Caco-2 (cell line): ENCODE results near the gene LENG9. TPM values are rescaled to one million over a fixed set of nuclear protein-coding genes. Genes with fewer than 3 reads are reported as not detected.

ENCODE experiments used
- BruUV-seq: library from RNA; stranded (reverse); fragments of 400-500 nt; replicated peaks from 2 replicates; lab custom pipeline; 2021; lab: Mats Ljungman, UMichigan
- CTCF ChIA-PET: fragments of 300-600 bp; sonication (Branson Sonifier 250); formaldehyde crosslinking; loops from one replicate; lab custom pipeline; 2022; ENCODE audit warnings: antibody characterized with exemption; lab: Charles Lee
- POLR2A ChIA-PET: fragments of 300-600 bp; sonication (Branson Sonifier 250); formaldehyde crosslinking; loops from one replicate; lab custom pipeline; 2022; ENCODE audit warnings: antibody characterized with exemption; lab: Charles Lee
- DNase-seq, 2 experiments: peaks; one replicate each; pipeline versions ENCODE4 v3.0.0 to v3.0.0-alpha.2; 2020 to 2022
- H3K27me3 ChIP-seq: replicated peaks from 2 replicates; pipeline ENCODE4 v1.6.0; 2011; ENCODE audit warnings: low read length; ENCODE audit not compliant: control insufficient read depth, insufficient read depth
- H3K36me3 ChIP-seq: 2 replicates; pipeline ENCODE4 v1.5.1; 2011; ENCODE audit warnings: low read length; ENCODE audit not compliant: control insufficient read depth, insufficient read depth
- H3K4me1 ChIP-seq: fragments of 250-450 bp; sonication (Bioruptor Pico); 2 replicates; pipeline ENCODE4 v1.5.1; 2020; ENCODE audit warnings: mild to moderate bottlenecking
- H3K4me3 ChIP-seq: 2 replicates; pipeline ENCODE4 v1.5.1; 2011; ENCODE audit warnings: low read depth, mild to moderate bottlenecking, control low read depth, low read length
- H3K9me3 ChIP-seq: fragments of 250-450 bp; sonication (Bioruptor Pico); 2 replicates; pipeline ENCODE4 v1.5.1; 2020; ENCODE audit warnings: mild to moderate bottlenecking, moderate library complexity
- H3K27ac Mint-ChIP-seq: one replicate; pipeline ENCODE4 v1.8.0; 2022; ENCODE audit warnings: mixed read lengths; ENCODE audit not compliant: unreplicated experiment
- H3K27me3 Mint-ChIP-seq: one replicate; pipeline ENCODE4 v1.8.0; 2022; ENCODE audit warnings: mixed read lengths; ENCODE audit not compliant: insufficient read depth, unreplicated experiment
- H3K36me3 Mint-ChIP-seq: one replicate; pipeline ENCODE4 v1.8.0; 2022; ENCODE audit warnings: mild to moderate bottlenecking, mixed read lengths; ENCODE audit not compliant: insufficient read depth, unreplicated experiment
- H3K4me1 Mint-ChIP-seq: one replicate; pipeline ENCODE4 v1.8.0; 2022; ENCODE audit warnings: low read depth, mixed read lengths; ENCODE audit not compliant: unreplicated experiment
- H3K4me3 Mint-ChIP-seq: one replicate; pipeline ENCODE4 v1.8.0; 2022; ENCODE audit warnings: mild to moderate bottlenecking, moderate library complexity, mixed read lengths; ENCODE audit not compliant: unreplicated experiment
- H3K9me3 Mint-ChIP-seq: one replicate; pipeline ENCODE4 v1.8.0; 2022; ENCODE audit warnings: mixed read lengths; ENCODE audit not compliant: unreplicated experiment
- intact Hi-C: fragments of 100-400 bp; cut with micrococcal nuclease; formaldehyde crosslinking; loops from one replicate; pipeline ENCODE4 v1.10.0; 2022; ENCODE audit not compliant: unreplicated experiment
- total RNA-seq: library from RNA; stranded (reverse); gene quantifications from 2 replicates; pipeline ENCODE4 v1.2.3, GENCODE V29; 2022
- TF ChIP-seq, protein P1 (sequence below), 2 experiments: fragments of 200-600 bp in 1 of 2; IDR thresholded peaks; 1 replicate in 1 of 2; 2 replicates in 1 of 2; pipeline versions ENCODE4 v1.5.1 to v1.8.0; 2011 to 2022; ENCODE audit warnings: antibody characterized with exemption in 1 of 2, control low read depth in 1 of 2, inconsistent platforms in 1 of 2, low read depth in 1 of 2, low read length in 1 of 2, mild to moderate bottlenecking in 1 of 2, moderate library complexity in 1 of 2; ENCODE audit not compliant: insufficient read depth in 1 of 2, severe bottlenecking in 1 of 2, unreplicated experiment in 1 of 2

LENG9 gene
- total RNA-seq, 1 experiment from 2014 or later = 6.7 TPM

GRCh38 chr19:54457773-54458647 lies 5.6 kb downstream of the LENG9 start:
- Histone ChIP-seq H3K27me3 (no peaks in the 10 kb centered on the region), H3K4me3 (no peak overlapping the region), H3K4me1 (peaks cover 8% of the 10 kb centered on the region), H3K36me3 (peaks cover 15% of the 10 kb centered on the region), H3K9me3 (no peaks in the 10 kb centered on the region)
- TF ChIP-seq, protein P1, sequence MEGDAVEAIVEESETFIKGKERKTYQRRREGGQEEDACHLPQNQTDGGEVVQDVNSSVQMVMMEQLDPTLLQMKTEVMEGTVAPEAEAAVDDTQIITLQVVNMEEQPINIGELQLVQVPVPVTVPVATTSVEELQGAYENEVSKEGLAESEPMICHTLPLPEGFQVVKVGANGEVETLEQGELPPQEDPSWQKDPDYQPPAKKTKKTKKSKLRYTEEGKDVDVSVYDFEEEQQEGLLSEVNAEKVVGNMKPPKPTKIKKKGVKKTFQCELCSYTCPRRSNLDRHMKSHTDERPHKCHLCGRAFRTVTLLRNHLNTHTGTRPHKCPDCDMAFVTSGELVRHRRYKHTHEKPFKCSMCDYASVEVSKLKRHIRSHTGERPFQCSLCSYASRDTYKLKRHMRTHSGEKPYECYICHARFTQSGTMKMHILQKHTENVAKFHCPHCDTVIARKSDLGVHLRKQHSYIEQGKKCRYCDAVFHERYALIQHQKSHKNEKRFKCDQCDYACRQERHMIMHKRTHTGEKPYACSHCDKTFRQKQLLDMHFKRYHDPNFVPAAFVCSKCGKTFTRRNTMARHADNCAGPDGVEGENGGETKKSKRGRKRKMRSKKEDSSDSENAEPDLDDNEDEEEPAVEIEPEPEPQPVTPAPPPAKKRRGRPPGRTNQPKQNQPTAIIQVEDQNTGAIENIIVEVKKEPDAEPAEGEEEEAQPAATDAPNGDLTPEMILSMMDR (IDR thresholded peaks at IDR 0.05; ENCODE audit: insufficient read depth in 1 of 2, low read depth in 1 of 2, low read length in 1 of 2, severe bottlenecking in 1 of 2, unreplicated experiment in 1 of 2) = no peak
- Mint-ChIP-seq H3K27me3 (no peaks in the 10 kb centered on the region), H3K27ac (no peak overlapping the region), H3K4me3 (no peak overlapping the region), H3K4me1 (peaks cover 16% of the 10 kb centered on the region), H3K36me3 (peaks cover 97% of the 10 kb centered on the region), H3K9me3 (no peaks in the 10 kb centered on the region)
- DNase-seq = no peak
- CTCF ChIA-PET = no interaction called here
- no TSS peak for BruUV-seq
- intact Hi-C loops = no loop called here
- POLR2A ChIA-PET = no interaction called here

DNA sequence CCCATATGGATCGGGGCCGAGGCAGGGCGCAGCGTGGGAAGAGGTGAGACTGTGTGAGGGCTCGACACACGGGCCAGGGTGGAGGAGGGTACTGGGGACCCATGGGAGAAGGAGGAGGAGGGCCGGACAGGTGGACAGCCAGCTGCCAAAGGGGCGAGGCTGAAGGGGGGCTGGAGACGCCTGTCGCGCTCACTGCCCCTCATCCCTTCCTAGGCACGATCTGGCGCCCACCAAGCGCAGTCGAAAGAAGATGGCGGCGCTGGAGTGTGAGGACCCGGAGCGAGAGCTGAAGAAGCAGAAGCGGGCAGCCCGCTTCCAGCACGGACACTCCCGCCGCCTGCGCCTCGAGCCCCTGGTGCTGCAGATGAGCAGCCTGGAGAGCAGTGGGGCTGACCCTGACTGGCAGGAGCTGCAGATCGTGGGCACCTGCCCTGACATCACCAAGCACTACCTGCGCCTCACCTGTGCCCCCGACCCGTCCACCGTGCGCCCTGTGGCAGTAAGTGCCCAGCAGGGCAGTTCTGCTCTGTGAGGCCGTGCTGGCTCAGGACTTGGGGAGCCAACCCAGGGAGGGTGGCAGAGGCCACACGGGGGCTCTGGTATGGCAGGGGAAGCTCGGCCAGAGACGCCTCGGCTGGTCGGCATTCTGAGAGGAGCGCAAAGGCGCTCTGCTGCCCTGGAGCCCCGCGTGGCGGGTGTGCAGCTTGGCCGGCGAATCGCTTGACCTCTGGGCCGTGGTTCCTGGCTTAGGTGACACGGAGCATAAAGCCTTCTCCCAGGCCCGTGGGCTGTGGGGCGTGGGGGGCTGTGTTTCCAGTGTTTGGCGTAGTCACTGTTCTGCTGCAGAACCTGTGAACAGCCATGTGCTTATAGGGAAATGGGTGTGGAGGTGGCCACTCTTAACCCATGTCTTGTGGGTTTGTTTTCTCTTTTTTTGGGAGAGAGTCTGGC lies 6.9 kb downstream of the LENG9 start:
- H3K36me3 ChIP-seq = peaks cover 17% of the 10 kb centered on the region
- no peak overlapping the region for H3K27ac Mint-ChIP-seq
- peaks cover 97% of the 10 kb centered on the region for H3K36me3 Mint-ChIP-seq
- no TSS peak for BruUV-seq
- no peaks in the 10 kb centered on the region for H3K27me3 Mint-ChIP-seq
- H3K4me3 ChIP-seq = no peak overlapping the region
- H3K9me3 ChIP-seq = no peaks in the 10 kb centered on the region
- no peaks in the 10 kb centered on the region for H3K9me3 Mint-ChIP-seq
- H3K4me1 ChIP-seq = no peaks in the 10 kb centered on the region
- no peaks in the 10 kb centered on the region for H3K27me3 ChIP-seq
- POLR2A ChIA-PET = no interaction called here
- intact Hi-C loops = no loop called here
- no peak for DNase-seq
- CTCF ChIA-PET = no interaction called here
- H3K4me1 Mint-ChIP-seq = peaks cover 12% of the 10 kb centered on the region
- no peak overlapping the region for H3K4me3 Mint-ChIP-seq
- TF ChIP-seq, protein P1 (IDR thresholded peaks at IDR 0.05; ENCODE audit: insufficient read depth in 1 of 2, low read depth in 1 of 2, low read length in 1 of 2, severe bottlenecking in 1 of 2, unreplicated experiment in 1 of 2) = no peak

- H3K9me3 ChIP-seq = no peaks in the 10 kb centered on the region
- H3K4me3 ChIP-seq = no peak overlapping the region
- H3K27me3 Mint-ChIP-seq = no peaks in the 10 kb centered on the region
- H3K27ac Mint-ChIP-seq = no peak overlapping the region
- peaks cover 97% of the 10 kb centered on the region for H3K36me3 Mint-ChIP-seq
- no peaks in the 10 kb centered on the region for H3K9me3 Mint-ChIP-seq
- ChIA-PET POLR2A (no interaction called here), CTCF (no interaction called here)
- no peak overlapping the region for H3K4me3 Mint-ChIP-seq
- DNase-seq = no peak
- H3K27me3 ChIP-seq = no peaks in the 10 kb centered on the region
- H3K4me1 Mint-ChIP-seq = peaks cover 11% of the 10 kb centered on the region
- peaks cover 17% of the 10 kb centered on the region for H3K36me3 ChIP-seq
- TF ChIP-seq, protein P1 (IDR thresholded peaks at IDR 0.05; ENCODE audit: insufficient read depth in 1 of 2, low read depth in 1 of 2, low read length in 1 of 2, severe bottlenecking in 1 of 2, unreplicated experiment in 1 of 2) = no peak
- intact Hi-C loops = no loop called here
- H3K4me1 ChIP-seq = no peaks in the 10 kb centered on the region; the same call in 1 of the 2 replicates
- BruUV-seq = no TSS peak
Measured at GRCh38 chr19:54455786-54456422, 7.7 kb downstream of the LENG9 start.
